ENCODE data around the gene BMP3.
"Not testable (repeated sequence)": the region's sequence is repeated elsewhere in the genome, so short reads cannot be mapped to it uniquely, and the experiment has no call there.

BMP3 gene

GRCh38 chr4:81030061-81030980 lies at the start of gene BMP3:
Gene BMP3 (plus strand): TSS chr4:81030708. CDS start chr4:81031285, 577 bp downstream.
- DNase-seq (ENCODE audit: low spot score), result no peak

- DNase-seq (ENCODE audit: low spot score), result no peak
These were observed 44.5 kb upstream of the BMP3 start for GRCh38 chr4:80986011-80986410.

GRCh38 chr4:80989921-80990544 lies 40.5 kb upstream of the BMP3 start:
- DNase-seq (ENCODE audit: low spot score), result peak; percentile 81

- DNase-seq (ENCODE audit: low spot score), result no peak
These were observed 39.7 kb upstream of the BMP3 start for GRCh38 chr4:80990851-80991250.

- no peak for DNase-seq (ENCODE audit: low spot score)
These were observed 30.6 kb upstream of the BMP3 start for GRCh38 chr4:80999943-81000342.

- no peak for DNase-seq (ENCODE audit: low spot score)
These were observed 26.9 kb upstream of the BMP3 start for GRCh38 chr4:81003597-81004111.

GRCh38 chr4:81007417-81007816 lies 23.1 kb upstream of the BMP3 start:
- no peak for DNase-seq (ENCODE audit: low spot score)

GRCh38 chr4:81016566-81016965 lies 13.9 kb upstream of the BMP3 start:
- DNase-seq (ENCODE audit: low spot score), result not testable (repeated sequence)

GRCh38 chr4:81019006-81019405 lies 11.5 kb upstream of the BMP3 start:
- no peak for DNase-seq (ENCODE audit: low spot score)

GRCh38 chr4:81021142-81021944 lies 9.2 kb upstream of the BMP3 start:
- no peak for DNase-seq (ENCODE audit: low spot score)

GRCh38 chr4:81021981-81022380 lies 8.5 kb upstream of the BMP3 start:
- DNase-seq (ENCODE audit: low spot score), result no peak

- no peak for DNase-seq (ENCODE audit: low spot score)
These were observed 7.0 kb upstream of the BMP3 start for GRCh38 chr4:81023484-81023883.

- no peak for DNase-seq (ENCODE audit: low spot score)
These were observed 678 bp downstream of the BMP3 start for GRCh38 chr4:81030981-81031791.

- DNase-seq (ENCODE audit: low spot score), result no peak
These were observed 1.5 kb downstream of the BMP3 start for GRCh38 chr4:81031796-81032551.

- DNase-seq (ENCODE audit: low spot score), result no peak
These were observed 2.5 kb downstream of the BMP3 start for GRCh38 chr4:81032771-81033684.

- no peak for DNase-seq (ENCODE audit: low spot score)
These were observed 8.3 kb downstream of the BMP3 start for GRCh38 chr4:81038636-81039350.

- no peak for DNase-seq (ENCODE audit: low spot score)
These were observed 9.0 kb downstream of the BMP3 start for GRCh38 chr4:81039351-81039972.

GRCh38 chr4:81040012-81040659 lies 9.6 kb downstream of the BMP3 start:
- DNase-seq (ENCODE audit: low spot score), result peak; percentile 57

Data from RKO (cell line).